Choroid plexus epithelial cell (primary cell): ENCODE results near the gene EEF2K.
A peak's percentile ranks its signal among the peaks of the same experiment; 100 is the strongest.

Experiments
- DNase-seq: peaks from one replicate; pipeline ENCODE4 v3.0.0-alpha.2; 2010; ENCODE audit warnings: low read depth
- H3K4me3 ChIP-seq: 2 replicates; pipeline ENCODE4 v1.5.1; 2011; ENCODE audit warnings: low read depth, mild to moderate bottlenecking, control low read depth, low read length, moderate library complexity
- TF ChIP-seq, protein P1 (sequence below): conservative IDR thresholded peaks from 2 replicates; pipeline ENCODE4 v1.5.1; 2011; ENCODE audit warnings: low read depth, mild to moderate bottlenecking, control low read depth, inconsistent platforms, low read length, moderate library complexity

The EEF2K gene

DNA sequence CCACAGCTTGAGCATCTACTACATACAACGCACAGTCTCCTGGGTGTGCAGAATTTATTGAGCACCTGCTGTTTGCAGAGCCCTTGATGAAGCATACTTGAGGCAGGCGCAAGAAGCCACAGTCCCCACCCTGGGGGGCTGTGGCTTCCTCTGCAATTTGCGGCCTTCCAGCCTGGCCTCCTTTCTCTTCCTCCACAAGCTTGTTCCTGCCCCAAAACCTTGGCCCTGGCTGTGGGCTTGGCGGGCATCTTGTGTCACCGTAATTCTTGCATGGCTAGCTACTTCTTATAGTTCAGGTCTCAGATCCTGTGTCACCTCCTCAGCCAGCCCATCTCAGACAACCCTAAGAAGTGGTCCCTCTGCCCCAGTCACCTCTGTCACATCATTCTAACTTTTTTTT, 47.2 kb downstream of the EEF2K start:
- no peak overlapping the region for H3K4me3 ChIP-seq
- no peak for DNase-seq
- TF ChIP-seq, protein P1, sequence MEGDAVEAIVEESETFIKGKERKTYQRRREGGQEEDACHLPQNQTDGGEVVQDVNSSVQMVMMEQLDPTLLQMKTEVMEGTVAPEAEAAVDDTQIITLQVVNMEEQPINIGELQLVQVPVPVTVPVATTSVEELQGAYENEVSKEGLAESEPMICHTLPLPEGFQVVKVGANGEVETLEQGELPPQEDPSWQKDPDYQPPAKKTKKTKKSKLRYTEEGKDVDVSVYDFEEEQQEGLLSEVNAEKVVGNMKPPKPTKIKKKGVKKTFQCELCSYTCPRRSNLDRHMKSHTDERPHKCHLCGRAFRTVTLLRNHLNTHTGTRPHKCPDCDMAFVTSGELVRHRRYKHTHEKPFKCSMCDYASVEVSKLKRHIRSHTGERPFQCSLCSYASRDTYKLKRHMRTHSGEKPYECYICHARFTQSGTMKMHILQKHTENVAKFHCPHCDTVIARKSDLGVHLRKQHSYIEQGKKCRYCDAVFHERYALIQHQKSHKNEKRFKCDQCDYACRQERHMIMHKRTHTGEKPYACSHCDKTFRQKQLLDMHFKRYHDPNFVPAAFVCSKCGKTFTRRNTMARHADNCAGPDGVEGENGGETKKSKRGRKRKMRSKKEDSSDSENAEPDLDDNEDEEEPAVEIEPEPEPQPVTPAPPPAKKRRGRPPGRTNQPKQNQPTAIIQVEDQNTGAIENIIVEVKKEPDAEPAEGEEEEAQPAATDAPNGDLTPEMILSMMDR, result no peak

DNA sequence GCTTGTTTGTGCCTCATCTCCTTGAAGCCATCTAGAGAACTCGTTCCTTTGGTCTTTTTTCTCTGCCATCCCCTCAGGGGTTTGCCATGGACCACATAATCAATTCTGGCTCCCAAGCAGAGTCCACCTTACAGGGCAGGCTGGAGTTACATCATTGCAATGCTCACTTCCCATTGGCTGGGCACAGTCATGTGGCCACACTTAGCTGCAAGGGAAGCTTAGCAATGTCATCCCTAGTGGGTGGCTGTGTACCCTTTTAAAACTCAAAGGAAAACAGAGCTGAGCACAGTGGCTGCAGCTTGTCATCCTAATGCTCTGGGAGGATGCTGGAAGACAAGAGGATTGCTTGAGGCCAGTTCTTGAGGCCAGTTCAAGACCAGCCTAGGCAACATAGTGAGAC, 49.3 kb downstream of the EEF2K start:
- TF ChIP-seq, protein P1, result no peak
- DNase-seq, result no peak
- no peak overlapping the region for H3K4me3 ChIP-seq

DNA sequence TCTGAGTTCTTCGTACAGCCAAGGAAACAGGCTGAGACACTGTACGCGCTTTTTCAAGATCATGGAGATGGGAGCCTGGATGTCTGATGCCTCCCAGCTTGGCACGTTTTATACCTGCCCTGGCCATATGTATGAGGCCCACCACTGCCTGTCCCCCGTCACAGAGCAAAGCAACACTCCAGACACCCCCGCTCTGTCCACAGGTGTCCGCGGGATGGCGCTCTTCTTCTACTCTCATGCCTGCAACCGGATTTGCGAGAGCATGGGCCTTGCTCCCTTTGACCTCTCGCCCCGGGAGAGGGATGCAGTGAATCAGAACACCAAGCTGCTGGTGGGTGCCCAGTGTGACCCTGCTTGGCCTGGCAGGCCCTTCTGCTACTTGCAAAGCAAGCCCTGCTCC, 51.4 kb downstream of the EEF2K start:
- no peak for DNase-seq
- H3K4me3 ChIP-seq, result no peak overlapping the region
- TF ChIP-seq, protein P1, result no peak

DNA sequence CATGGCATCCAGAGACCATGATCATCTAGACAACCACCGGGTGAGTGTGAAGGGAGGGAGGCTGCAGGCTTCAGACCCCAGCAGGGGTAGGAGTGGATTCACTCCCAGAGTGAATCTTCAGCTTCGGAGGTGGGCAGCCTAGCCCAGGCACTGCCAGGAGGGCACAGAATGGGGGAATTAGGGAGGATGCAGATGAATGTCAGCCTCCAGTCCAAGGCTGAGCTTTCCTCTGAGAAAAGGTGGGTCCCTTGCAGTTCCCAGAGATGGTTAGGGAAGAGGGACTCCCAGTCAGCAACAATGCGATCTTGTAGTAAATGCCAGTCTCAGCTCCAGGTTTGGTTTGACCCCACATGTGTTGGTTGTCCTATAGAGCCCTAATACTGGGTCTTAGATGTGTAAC, 54.4 kb downstream of the EEF2K start:
- no peak for DNase-seq
- H3K4me3 ChIP-seq, result no peak overlapping the region
- TF ChIP-seq, protein P1, result no peak

DNA sequence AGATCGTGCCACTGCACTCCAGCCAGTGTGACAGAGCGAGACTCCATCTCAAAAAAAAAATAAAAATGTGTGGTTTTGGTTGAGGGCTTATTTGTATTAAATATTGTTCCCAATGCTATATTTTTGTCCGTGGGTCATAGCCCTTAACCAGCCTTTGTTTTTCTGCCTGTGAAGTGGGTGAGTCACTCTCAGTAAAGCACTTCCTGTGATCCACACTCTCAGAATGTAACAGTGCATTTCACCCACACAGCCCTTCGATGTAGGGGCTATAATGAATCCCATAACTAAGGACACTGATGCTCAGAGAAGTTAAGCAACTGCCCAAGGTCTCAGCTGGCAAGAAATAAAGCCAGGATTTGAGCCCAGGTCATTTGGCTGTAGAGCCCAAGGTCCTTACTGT, 56.4 kb downstream of the EEF2K start:
- TF ChIP-seq, protein P1, result no peak
- H3K4me3 ChIP-seq, result no peak overlapping the region
- DNase-seq, result peak; percentile 28

DNA sequence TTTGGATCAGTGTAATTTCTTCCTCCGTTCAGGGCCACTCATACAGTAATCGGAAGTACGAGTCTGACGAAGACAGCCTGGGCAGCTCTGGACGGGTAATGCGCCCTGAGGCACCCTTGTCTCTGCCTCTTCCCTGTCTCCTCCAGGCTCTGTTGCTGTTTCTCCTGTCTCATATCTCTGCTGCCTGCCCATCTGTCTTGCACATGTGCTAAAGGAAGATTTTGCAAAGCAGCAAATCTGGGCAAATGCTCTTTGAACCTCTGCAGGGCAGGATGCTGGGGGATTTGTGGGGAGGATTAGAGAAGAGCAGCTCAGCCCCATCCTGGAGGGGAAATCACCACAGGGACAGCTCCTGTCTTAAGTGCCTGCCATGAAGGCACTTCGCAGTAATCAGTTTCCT, 58.7 kb downstream of the EEF2K start:
- TF ChIP-seq, protein P1, result no peak
- no peak for DNase-seq
- no peak overlapping the region for H3K4me3 ChIP-seq

DNA sequence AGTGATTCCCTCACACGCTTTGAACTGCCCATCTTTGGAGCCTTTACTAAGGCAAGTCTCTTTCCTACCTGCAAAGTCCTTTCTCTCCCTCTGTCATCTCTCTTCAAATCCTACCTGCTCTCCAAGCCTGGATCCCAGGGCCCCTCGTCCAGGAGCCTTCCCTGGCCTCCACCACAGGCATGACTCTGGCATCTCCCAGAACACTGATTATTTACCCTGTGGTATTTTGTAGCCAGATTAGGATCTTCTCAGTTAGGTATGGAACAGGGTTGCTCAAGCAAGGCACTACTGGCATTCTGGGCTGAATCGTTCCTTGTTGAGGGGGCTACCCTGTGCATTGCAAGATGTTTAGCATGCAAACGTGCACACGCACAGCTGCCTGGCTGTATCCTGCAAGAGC, 59.3 kb downstream of the EEF2K start:
- DNase-seq, result no peak
- TF ChIP-seq, protein P1, result no peak
- H3K4me3 ChIP-seq, result no peak overlapping the region
